Hematopoietic multipotent progenitor cell treated with erythropoietin and hydrocortisone succinate and interleukin-3 and kit ligand, for 4 days (in vitro differentiated cells): ENCODE results near the gene CLMP.

Source experiments
- DNase-seq: peaks from one replicate; pipeline ENCODE4 v3.0.0-alpha.2; 2015

CLMP gene

DNA sequence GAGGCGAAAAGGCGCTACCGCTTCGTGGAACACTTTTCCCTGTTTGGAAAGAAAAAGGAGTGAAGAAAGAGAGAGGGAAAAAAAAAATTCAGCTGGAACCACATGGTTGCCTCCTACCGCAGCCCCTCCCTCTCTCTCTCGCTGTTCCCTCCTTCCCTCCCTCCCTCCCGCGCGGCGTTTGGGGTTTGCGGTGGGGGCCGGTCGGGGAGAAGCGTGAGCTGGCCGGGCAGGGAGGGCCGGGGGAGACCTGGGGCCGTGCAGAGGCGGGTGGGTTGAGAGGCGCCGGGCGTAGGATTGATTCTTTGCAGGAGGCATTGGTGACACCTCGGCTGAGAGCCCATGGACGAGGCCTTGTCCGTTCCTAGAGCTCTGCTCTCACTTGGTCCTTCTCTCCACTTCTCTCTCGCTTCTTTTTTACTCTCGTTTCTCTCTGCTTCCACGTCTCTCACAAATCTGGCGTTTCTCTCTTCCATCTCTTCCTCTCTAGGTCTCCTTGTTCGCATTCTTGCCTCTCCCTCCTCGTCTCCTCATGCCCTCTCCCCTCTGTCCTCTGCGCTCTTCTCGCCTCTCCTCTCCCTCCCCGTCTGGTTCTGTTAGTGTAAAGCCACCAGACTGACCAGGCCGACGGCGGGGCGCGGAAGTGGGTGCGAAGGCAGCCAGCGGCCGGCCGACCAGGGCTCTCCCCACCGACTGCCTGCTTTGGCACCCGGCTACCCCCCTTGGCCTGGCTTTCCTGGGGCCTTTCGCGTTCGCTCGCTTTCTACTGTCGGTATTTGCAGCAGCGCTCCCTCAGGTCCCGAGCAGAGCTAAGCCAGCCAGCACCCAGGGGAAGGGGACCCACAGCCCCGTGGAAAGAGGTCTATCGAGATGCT, at the start of gene CLMP:
Gene CLMP, minus strand, starts transcription at position 61 of the 872 bp plus-strand sequence. CDS start 308 bp downstream, outside the sequence.
- peak; percentile 22 for DNase-seq

GRCh38 chr11:123241874-123242543, 47.0 kb upstream of the CLMP start:
- no peak for DNase-seq

GRCh38 chr11:123241294-123241693, 46.2 kb upstream of the CLMP start:
- no peak for DNase-seq

- DNase-seq, result no peak
These were observed 44.4 kb upstream of the CLMP start for GRCh38 chr11:123239191-123240150.

DNA sequence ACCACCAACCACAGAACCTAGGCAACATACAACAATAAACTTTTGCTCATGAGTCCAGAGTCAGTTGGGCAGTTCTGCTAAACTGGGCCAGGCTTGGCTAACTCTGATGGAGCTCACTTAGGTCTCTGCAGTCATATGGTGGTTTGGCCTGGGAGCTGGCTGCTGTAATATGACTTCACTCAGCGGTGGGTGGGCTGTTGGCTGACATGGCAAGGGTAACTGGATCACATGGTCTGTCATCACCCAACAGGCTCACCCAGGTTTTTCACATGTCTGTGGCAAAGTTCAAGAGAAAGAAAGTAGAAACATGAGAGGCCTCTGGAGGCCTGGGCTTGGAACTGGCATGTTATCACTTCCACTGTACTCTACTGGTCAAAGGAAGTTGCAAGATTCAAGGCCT, 43.2 kb upstream of the CLMP start:
- no peak for DNase-seq

DNA sequence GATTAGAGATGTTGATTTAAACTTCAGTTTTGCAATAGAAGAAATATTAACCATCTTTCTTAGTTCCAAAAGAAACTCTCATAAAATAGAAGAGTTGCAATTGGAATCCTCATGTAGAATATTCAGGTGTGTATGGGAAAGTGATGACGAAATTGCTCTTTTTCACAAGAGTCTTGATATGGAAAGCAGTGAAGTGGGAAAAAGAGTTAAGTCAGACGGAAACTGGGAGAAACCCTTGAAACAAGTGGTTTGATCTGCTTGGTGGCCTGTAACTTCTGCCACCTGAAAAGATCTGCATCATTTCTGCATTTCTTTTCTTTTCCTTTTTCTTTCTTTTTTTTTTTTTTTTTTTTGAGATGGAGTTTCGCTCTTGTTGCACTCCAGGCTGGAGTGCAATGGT, 41.8 kb upstream of the CLMP start:
- no peak for DNase-seq

GRCh38 chr11:123235656-123236261, 40.7 kb upstream of the CLMP start:
- no peak for DNase-seq

- peak; percentile 69 for DNase-seq
These were observed 40.1 kb upstream of the CLMP start for GRCh38 chr11:123235117-123235655.

- no peak for DNase-seq
These were observed 38.9 kb upstream of the CLMP start for GRCh38 chr11:123233975-123234334.

- DNase-seq, result no peak
These were observed 38.4 kb upstream of the CLMP start for GRCh38 chr11:123233280-123233974.

DNA sequence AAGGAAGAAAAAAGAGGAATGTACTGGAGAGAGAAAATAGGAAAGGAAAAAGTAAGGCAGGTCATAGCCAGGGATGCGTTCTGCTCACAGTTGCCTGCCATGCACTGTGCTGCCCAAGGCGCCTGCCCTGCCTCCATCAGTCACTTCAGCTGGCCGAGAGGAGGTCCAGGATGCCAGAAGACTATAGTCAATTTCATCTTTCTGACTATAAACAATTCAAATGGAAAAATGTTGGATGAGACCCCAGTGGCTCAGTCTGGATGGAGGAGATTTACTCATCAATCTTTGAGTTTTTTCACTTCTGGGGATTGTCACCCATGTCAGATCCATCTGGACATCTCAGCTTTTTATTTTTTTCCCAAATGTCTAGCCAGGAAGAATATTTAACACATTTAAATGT, 36.7 kb upstream of the CLMP start:
- no peak for DNase-seq

GRCh38 chr11:123231256-123231655, 36.2 kb upstream of the CLMP start:
- DNase-seq, result no peak

- no peak for DNase-seq
These were observed 35.3 kb upstream of the CLMP start for GRCh38 chr11:123230346-123230745.

DNA sequence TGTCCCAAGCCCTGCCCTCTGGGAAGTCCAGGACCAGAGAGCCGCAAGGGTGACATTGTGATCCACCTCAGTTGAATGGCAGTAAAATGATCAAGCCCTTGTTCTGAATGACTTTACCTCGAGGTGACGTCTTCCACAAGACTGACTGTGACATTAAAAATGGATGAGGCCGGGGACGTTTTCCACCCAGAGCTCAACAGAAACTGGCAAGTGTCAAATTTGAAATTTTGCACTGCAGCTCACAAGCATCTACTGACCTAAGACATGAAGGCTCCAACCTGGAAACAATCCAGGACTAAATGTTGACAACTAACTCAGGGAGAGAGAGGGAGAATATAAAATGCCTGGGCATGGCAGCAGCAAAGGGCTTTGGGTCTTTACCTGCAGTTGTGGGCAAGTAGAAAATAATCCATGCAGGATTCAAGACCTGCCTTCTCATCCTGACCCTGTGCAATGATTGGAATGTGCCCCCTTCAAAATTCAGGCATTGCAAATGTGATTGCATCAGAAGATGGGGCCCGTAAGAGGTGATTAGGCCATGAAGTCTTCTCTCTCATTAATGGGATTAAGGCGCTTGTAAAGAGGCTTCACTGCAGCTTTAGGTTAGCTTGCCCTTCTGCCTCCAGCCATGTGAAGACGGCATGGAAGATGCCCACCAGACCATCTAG, 33.6 kb upstream of the CLMP start:
- DNase-seq, result no peak

DNA sequence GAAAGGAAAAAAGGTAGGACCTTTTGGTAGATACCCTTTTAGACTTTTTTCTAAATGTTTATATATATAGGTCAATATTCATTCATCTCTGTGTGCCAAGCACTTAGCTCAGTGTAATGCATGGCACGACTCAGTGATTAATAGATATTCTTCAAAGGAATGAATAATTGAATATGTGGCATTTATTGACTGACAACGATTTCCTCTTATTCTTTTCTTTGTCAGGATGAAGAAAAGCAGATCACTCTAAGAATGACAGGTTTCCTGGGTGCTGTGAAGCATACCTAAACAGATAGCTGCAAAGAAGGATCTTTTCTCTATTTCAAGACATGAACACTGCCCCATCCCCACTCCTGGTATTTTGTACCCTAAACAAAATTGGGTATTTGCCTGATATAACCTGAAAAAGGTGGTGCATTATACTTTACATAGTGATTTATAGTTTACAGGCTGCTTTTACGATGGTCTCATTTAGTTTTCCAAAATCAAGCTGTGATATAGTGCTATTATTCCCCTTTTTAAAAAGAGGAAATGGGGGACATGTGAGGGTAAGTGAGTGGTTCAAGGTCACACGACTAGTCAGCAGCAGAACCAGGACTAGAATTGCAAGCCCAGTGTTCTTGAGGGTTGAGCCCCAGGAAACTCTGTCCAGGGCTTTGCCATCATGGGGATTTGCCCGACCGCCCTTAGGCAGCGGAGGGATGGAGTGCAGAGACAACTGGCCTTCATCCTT, 32.9 kb upstream of the CLMP start:
- no peak for DNase-seq

DNA sequence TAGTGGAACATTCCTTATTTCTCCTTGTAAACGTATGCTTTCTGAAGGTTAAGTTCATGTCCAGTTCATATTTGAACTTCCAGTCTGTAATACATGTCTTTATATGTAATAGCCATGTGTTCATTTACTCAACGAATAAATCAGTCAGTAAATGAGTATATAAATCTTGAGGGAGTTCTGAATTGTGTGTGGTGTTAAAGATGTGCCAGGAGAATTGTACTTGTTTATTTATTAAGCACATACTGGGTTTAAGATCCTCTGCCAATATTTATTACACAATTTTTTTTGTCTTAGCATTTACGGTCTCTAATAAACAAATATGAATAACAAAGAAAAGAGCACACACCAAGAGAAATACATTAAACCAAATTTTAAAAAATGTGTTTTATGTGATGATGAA, 26.5 kb upstream of the CLMP start:
- DNase-seq, result no peak

DNA sequence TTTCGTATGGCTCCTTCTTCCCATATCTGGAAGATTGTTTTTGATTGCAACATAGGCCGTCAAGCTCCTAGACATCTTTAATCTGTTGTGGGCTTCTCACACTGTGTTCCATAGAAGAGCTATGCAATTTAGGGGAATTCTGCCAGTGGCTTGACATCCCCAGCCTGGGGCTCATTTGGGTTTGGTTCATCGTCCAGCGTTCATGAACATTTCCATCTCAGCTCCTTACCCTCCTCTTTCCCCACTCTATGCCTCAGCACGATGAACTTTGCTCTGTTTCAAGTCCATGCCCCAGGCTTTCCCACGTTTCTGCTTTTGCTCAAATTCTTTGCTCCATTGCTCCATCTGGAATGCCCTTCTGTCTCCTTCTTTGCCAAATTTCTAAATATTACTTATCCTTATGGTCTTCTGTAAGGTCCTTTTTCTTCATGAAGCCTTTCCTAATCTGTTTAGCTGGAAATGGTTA, 26.1 kb upstream of the CLMP start:
- DNase-seq, result no peak

DNA sequence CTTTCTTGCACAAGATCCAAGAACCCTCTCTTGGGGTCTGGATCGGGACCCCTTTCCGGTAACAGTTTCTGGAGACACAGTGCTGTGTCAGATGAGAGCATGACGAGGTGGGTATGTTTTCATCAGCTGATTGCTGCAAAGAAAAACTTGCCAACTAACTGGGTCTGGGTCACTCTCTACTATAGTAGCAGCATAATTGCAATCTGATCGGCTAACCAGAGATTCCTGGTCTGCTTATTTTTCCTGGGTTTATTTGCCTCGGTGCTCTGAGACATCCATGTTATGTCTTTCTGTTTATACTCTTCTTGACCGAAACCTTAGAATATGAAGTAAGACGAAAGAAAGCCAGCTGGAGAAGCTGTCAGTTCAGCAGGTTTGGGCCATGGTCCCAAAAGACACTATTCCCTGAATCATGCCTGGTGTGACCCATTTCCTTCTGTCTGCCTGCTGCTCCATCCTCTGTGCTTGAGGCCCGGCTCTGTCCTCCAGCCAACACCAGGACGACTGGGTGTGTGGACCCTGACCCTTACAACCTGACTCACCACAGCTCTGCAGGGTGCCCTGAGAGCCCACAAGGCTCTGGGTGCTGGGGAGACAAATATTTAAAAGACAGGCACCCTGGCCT, 24.1 kb upstream of the CLMP start:
- no peak for DNase-seq

GRCh38 chr11:123218451-123218850, 23.4 kb upstream of the CLMP start:
- no peak for DNase-seq

GRCh38 chr11:123217897-123218296, 22.8 kb upstream of the CLMP start:
- DNase-seq, result no peak
